ENCODE measurements around the gene ABCC10.

DNA sequence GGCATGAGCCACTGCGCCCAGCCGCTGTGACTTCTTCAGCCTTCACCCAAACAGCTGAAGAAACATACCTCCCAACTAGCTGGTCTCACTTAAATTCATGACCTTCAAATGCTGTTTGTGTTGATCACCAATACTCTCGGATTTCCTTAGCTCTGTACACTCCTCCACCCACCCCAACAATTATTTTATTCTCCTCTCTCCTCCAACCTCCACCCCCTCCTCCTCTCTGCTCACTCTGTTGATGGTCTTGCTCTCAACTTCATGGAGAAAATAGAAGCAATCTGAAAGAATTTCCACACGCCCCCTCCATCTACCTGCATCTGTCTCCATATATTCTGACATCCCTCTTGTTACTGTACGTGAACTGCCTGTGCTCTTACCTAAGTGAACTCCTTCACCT, 34.6 kb downstream of the ABCC10 start:
- TF ChIP-seq, protein P1, sequence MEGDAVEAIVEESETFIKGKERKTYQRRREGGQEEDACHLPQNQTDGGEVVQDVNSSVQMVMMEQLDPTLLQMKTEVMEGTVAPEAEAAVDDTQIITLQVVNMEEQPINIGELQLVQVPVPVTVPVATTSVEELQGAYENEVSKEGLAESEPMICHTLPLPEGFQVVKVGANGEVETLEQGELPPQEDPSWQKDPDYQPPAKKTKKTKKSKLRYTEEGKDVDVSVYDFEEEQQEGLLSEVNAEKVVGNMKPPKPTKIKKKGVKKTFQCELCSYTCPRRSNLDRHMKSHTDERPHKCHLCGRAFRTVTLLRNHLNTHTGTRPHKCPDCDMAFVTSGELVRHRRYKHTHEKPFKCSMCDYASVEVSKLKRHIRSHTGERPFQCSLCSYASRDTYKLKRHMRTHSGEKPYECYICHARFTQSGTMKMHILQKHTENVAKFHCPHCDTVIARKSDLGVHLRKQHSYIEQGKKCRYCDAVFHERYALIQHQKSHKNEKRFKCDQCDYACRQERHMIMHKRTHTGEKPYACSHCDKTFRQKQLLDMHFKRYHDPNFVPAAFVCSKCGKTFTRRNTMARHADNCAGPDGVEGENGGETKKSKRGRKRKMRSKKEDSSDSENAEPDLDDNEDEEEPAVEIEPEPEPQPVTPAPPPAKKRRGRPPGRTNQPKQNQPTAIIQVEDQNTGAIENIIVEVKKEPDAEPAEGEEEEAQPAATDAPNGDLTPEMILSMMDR (IDR thresholded peaks at IDR 0.05 in 2 of 3, conservative IDR thresholded peaks at IDR 0.05 in 1 of 3; ENCODE audit: control insufficient read depth in 2 of 3, extremely low read depth in 1 of 3, insufficient read depth in 1 of 3, low read depth in 3 of 3, low read length in 3 of 3) = no peak
- TF ChIP-seq ZNF274 (IDR thresholded peaks at IDR 0.05; ENCODE audit: insufficient read depth, insufficient read length) (no peak), CHD2 (IDR thresholded peaks at IDR 0.05; ENCODE audit: borderline replicate concordance, low read depth, low read length) (no peak), RCOR1 (conservative IDR thresholded peaks at IDR 0.05; ENCODE audit: low read depth, low read length) (no peak), EZH2 (IDR thresholded peaks at IDR 0.05; ENCODE audit: borderline replicate concordance, control insufficient read depth, low read depth, low read length) (no peak), SPI1 (IDR thresholded peaks at IDR 0.05; ENCODE audit: borderline replicate concordance, insufficient read depth, low read depth, low read length) (no peak), POLR2A (IDR thresholded peaks at IDR 0.05; ENCODE audit: low read depth, low read length) (no peak), EP300 (IDR thresholded peaks at IDR 0.05; ENCODE audit: borderline replicate concordance in 1 of 2, control insufficient read depth in 1 of 2, low read depth in 2 of 2, low read length in 2 of 2) (no peak), GABPA (IDR thresholded peaks at IDR 0.05; ENCODE audit: low read depth) (no peak)
- TF ChIP-seq, protein P2, sequence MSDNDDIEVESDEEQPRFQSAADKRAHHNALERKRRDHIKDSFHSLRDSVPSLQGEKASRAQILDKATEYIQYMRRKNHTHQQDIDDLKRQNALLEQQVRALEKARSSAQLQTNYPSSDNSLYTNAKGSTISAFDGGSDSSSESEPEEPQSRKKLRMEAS (IDR thresholded peaks at IDR 0.05; ENCODE audit: low read depth, low read length) = no peak
- TF ChIP-seq, protein P3, sequence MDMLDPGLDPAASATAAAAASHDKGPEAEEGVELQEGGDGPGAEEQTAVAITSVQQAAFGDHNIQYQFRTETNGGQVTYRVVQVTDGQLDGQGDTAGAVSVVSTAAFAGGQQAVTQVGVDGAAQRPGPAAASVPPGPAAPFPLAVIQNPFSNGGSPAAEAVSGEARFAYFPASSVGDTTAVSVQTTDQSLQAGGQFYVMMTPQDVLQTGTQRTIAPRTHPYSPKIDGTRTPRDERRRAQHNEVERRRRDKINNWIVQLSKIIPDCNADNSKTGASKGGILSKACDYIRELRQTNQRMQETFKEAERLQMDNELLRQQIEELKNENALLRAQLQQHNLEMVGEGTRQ (IDR thresholded peaks at IDR 0.05; ENCODE audit: borderline replicate concordance, low read depth, low read length) = no peak

Measured in GM12878 (cell line).